HG02981 (cell line): Measurements from ENCODE around the gene RGS1.
A peak's percentile ranks its signal among the peaks of the same experiment; 100 is the strongest.

Source experiments
- ATAC-seq: cut with Tn5 transposase; IDR thresholded peaks from one replicate; pipeline ENCODE4 v1.9.1; 2021; ENCODE audit warnings: mild to moderate bottlenecking, moderate library complexity; ENCODE audit not compliant: unreplicated experiment

RGS1 gene

GRCh38 chr1:192579010-192579738, 3.6 kb downstream of the RGS1 start:
- peak; percentile 26 for ATAC-seq

GRCh38 chr1:192580351-192580962, 4.9 kb downstream of the RGS1 start:
- peak; percentile 26 for ATAC-seq

- peak; percentile 6 for ATAC-seq
Measured at GRCh38 chr1:192581131-192581927, 5.8 kb downstream of the RGS1 start.

GRCh38 chr1:192584866-192585265, 9.3 kb downstream of the RGS1 start:
- no peak for ATAC-seq

- no peak for ATAC-seq
Measured at GRCh38 chr1:192587386-192588266, 12.1 kb downstream of the RGS1 start.

GRCh38 chr1:192588546-192588945, 13.0 kb downstream of the RGS1 start:
- no peak for ATAC-seq

- no peak for ATAC-seq
Measured at GRCh38 chr1:192589813-192590212, 14.2 kb downstream of the RGS1 start.

- no peak for ATAC-seq
Measured at GRCh38 chr1:192592517-192592916, 16.9 kb downstream of the RGS1 start.

GRCh38 chr1:192592981-192593708, 17.6 kb downstream of the RGS1 start:
- ATAC-seq = no peak

- no peak for ATAC-seq
Measured at GRCh38 chr1:192595299-192595698, 19.7 kb downstream of the RGS1 start.

GRCh38 chr1:192598589-192598988, 23.0 kb downstream of the RGS1 start:
- ATAC-seq = no peak

- no peak for ATAC-seq
Measured at GRCh38 chr1:192600275-192600674, 24.7 kb downstream of the RGS1 start.

- no peak for ATAC-seq
Measured at GRCh38 chr1:192601143-192601542, 25.6 kb downstream of the RGS1 start.

- no peak for ATAC-seq
Measured at GRCh38 chr1:192601567-192601966, 26.0 kb downstream of the RGS1 start.

- ATAC-seq = peak; percentile 34
Measured at GRCh38 chr1:192602757-192603156, 27.2 kb downstream of the RGS1 start.

- ATAC-seq = no peak
Measured at GRCh38 chr1:192603218-192603787, 27.7 kb downstream of the RGS1 start.

GRCh38 chr1:192604979-192605620, 29.5 kb downstream of the RGS1 start:
- ATAC-seq = peak; percentile 30

- ATAC-seq = no peak
Measured at GRCh38 chr1:192608671-192609070, 33.1 kb downstream of the RGS1 start.
